Nucleus accumbens (tissue), 56 donors: ENCODE measurements around the gene KLF6.
A peak's percentile ranks its signal among the peaks of the same experiment; 100 is the strongest.

Experiments used
- DNase-seq, 56 donors: peaks; one replicate each; lab custom pipeline; 2025; lab: John Stamatoyannopoulos, UW

The KLF6 gene

DNA sequence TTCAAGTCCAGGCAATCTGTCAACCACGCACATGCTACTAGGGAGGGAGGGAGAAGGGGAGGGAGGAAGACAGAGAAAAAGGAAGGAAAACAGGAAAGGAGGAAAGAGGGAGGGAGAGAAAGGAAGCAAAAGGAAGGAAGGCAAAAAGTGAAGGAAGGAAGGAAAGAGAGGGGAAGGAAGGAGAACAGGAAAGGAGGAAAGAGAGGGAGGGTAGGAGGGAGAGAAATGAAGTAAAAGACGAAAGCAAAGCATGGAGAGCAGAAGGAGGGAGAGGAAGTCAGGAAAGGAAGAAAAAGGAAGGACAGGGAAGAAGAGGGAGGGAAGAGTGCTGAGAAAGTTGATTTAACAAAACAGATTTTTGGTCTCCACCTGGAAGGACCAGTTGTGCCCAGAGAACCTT lies 25.6 kb downstream of the KLF6 start:
- no peak for DNase-seq

DNA sequence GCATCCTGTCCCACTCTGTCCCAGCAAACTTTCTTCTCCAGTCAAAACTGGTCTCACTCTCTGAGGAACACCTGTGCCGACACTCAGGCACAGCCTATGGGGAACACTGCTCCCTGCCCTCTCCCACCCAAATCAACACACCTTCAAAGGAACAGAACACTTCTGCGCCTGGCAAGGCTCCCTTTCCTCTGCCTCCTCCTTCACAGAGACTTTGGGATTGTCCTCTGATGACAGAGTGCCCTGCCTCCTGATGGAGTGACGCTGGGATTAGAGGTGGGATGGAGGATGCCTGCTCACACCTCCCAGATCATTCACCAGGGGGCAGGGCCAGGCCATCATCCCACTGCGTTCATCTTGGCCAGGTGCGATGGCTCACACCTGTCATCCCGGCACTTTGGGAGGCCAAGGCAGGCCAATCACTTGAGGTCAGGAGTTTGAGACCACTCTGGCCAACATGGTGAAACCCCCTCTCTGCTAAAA lies 26.5 kb downstream of the KLF6 start:
- DNase-seq = no peak

DNA sequence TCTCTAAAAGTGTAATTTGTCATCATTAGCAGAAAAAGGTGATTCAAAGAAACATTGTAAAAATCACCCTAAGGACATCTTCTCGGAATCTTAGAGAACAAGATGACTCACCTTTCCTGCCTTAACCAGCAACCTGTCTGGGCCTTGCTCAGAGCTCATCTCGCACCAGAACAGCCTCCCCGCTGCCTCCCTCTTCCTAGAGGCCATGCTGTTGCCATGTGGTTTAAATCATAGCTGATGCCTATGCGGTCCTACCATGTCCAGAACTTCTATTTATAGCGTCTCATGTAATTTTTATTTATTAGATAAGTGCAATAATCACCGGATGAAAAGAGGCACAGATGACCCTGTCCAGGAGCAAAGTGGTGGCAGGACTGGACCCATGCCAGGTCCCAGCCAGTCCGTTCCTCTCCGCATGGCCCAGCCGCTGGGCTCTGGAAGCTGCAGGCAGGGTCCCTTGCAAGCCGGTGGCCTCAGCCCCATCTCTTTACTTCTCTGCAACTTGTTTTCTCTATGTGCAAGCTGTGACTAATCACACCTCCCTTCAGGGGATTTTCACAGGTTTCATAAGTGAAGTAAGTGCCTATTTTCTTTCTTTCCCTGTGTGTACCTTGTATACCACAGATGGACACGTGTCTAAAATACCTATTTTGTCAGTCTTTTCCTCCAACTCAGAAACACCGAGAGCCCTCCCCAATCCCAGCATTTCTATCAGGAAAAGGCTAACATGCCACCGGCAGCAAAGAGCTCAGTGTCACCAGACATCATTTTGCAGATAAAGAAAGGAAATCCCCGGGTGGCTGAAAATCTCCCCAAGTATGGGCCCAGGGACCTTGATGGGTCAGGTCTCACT lies 27.1 kb downstream of the KLF6 start:
- DNase-seq = no peak

DNA sequence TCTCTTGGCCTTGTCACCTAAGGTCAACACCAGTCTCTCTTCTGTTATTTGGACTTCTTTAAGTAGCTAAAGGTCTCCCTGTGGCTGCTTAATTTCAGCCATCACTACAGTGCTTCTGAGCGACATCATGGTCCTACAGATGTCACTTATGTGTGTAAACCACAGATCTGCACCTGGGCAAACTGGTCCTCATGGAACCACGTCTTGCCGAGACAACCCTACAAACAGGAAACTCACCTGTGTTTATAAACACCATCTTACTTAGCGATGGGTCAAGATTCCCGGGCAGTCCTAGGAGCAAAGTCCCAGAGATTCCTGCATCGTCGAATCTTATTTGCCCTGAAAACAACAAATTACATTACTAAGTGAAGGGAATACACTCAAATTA lies 27.8 kb downstream of the KLF6 start:
- DNase-seq = no peak

DNA sequence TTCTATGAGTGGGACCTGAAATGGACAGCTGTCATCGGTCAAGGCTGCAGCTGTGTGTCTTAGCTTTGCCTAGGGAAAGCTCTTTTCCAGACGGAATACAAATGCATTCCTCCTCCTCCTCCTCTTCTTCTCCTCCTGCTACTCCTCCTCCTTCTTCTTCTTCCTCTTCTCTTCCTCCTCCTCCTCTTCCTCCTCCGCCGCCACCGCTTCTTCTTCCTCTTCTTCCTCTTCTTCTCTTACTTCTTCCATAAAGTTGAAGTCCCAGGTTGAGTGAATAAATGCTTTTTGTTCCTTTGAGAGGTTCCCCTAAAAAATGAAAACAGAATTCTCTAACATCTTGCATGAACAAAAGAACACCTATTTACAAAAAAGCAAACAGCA lies 28.7 kb downstream of the KLF6 start:
- DNase-seq = no peak

DNA sequence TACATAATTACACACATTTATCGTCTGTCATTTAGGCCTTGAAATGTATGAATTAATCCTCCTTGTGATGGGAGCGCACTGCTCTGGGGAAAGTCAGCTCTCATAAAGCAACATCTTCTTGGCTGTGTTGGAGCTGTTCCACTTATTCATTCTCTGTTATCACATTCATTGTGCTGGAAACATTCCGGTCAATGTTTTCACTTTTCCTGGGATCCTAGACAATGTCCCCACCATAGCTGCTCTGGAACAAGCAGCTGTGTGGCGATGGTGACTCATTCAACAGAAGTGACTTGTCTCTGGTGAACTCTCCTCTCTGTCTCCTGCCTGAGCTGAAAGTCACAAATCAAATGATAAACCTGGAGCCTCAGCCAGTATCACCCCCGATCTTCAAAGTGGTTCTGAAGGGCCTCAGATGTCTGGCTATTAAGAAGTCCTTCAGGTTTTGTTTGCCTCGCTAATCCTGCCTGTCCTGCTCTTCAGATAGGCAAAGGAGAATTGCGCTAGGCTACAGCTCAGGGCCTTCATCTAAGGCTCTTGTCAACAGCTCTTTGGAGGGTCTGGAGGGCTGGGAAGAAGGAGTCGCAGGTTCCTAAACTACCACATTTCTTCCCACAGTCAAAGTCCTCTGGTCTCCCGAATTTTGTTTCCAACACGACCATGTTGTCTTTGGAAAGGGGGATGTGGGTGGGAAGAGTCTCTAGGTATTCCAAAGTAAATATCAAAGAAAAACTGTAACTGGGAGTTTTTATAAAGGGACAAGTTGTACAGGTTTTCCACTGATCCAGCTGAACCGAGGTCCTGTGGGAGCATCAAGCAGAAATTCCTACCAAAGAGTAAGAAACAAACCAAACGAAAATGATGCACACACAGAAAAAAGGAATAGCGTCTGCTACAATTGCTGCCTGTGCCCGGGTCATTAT lies 29.3 kb downstream of the KLF6 start:
- peak in 10 of 56 donors; percentile 16 to 71 (median 38) for DNase-seq

DNA sequence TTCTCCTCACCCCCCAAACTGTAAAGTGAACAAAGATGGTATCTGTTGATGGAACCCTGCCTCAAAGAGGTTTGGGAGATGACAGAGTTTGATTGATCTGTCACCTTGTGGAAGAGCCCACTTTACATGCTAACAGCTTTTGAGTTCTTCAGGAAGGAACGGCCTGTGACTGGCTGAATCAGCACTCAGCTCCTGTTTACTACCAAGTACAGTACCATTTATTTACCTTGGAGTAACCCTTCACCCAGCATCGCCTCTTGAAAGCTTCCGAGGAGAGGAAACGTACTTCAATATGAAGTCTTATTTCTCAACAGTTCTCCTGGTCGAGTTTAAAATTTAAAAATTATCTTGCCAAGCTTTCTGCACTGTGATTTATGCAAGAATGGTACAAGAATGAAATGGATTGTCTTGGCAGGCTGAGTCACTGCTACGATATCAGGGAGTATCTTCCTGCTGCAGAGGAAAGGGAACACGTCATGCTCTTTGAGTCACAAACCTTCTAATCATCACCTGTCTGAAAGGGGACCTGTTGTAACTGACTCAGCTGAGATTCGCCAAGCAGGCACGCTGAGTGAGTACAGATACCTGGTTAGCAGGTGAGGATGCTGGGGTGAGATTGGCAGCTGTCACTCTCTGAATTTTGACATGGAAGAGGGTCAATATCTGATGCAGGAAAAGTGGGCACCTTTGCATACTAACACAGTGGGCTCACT lies 30.1 kb downstream of the KLF6 start:
- DNase-seq = peak in 30 of 56 donors; percentile 9 to 82 (median 37)

DNA sequence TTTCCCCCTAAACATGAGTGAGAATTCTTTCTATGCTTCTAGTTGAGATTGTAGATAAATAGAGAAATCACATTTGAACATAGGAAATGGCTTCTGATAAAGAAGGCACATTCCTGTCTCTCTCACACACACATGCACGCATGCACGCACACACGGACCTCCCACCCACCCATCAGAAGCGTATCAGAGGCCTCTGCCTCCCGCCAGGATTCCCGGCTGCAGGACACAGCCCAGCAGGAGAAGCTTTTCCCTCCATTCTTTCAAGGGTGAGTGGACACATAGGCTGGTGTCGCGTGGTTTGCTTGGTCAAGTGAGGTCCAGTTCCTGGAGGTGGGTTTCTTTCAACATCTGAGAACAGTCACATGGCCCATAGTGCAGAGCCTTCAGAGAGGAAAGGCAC lies 34.2 kb downstream of the KLF6 start:
- DNase-seq = no peak

DNA sequence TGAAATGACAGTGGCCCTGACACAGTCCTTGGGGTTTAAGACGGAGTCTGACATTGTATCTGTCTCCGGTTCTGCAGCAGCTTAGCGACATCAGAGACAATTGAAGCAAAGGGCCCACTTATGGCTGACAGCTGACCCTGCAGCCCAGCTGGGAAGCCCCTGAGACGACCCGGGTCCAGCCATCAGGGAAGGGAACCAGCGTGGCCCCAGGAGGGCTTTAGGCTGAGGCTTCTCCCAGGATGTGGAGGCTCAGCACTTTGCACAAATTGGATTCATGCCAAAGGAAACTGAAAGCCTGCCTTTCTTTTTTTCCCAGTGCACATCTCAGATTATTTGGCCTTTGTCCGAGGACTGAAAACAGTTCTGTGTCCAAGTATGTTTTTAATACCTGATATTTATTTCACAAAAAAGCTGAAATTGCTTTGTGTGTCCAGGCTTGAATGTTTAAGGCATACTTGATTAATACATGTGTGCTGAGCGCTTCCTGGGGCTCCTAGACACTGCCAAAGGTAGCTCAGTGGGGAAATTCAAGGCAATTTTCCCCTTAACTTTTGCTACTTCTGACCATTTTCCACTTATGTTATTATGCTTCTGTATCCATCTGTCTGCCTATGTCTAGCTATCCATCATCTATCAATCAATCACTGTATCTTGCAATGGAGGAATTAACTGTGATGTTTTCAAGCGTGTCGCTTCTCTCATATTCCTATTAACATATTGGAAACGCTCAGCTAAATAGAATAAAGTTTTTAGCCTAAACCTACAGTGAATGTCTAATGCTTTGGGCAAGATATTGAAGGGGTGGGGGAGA lies 34.8 kb downstream of the KLF6 start:
- DNase-seq = peak in 9 of 56 donors; percentile 9 to 29 (median 13)

DNA sequence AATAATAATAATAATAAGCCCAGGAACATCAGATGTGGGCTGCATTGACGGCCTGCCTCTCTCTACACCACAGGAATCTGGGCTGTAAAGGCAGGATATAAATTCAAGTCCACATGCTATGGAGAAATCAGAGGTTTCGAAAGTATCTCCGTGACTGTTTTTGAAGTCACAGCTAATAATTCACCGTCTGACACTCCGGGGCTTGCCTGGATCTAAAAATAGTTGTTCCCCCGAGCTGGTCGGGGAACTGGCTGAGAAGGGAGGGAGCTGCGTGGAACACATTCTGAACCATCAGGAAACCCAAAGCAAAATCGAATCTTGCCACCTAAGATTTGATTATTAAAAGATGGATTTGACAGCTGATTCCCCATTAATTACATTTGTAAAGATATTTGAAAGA lies 35.4 kb downstream of the KLF6 start:
- peak in 2 of 56 donors; percentile 16 to 21 for DNase-seq

DNA sequence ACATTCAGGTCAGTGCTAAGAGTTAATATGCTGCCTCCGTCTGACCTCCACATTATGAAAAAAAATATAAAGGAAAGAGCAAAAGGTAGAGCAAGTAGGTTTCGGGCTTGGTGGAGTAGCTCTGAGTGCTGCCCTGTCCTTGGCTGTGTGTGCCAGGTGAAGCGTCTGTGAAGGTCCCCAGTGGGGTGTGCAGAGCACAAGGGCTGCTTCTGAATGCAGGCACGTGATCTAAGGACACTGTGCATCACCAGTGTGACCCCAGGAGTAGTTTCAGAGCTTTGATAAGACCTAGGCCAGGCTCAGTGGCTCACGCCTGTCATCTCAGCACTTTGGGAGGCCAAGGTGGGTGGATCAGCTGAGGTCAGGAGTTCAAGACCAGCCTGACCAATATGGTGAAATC lies 36.0 kb downstream of the KLF6 start:
- DNase-seq = no peak

DNA sequence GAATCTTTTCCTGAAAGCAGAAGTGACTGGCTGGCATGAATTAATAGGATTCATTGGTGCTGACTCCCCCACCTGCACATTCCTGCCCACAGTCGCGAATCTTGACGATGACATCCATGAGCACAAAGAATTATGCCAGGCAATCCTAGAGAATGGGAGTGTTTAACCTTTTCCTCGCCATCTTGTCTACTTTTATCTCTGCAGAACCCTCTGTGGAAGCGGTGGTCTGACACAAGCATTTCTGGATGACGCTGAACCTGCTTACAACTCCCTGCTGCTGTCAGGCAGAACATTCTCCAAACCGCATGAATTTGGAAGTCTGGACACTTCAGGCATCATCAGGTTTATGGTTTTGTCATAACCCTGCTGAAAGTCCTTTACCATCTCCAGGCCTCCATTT lies 36.5 kb downstream of the KLF6 start:
- peak in 5 of 56 donors; percentile 6 to 16 (median 9) for DNase-seq

DNA sequence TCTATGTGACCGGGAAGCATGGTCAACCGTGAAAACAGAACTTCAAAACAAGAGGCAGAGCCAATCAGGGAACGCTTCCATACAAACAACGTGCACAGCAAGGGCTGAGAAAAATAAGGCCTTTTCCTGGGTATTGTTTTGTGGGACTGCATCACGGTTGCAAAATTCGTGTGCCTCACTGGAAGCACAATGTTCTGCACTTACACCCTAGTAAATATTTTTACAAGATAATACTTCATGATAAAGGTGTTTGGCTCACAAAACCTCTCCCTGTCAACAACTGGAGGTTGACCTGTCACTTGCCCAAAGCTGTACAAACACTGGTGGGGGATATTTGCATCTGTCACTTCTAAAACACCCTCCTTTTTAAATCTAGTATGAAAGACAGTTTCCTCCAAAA lies 37.0 kb downstream of the KLF6 start:
- DNase-seq = no peak

DNA sequence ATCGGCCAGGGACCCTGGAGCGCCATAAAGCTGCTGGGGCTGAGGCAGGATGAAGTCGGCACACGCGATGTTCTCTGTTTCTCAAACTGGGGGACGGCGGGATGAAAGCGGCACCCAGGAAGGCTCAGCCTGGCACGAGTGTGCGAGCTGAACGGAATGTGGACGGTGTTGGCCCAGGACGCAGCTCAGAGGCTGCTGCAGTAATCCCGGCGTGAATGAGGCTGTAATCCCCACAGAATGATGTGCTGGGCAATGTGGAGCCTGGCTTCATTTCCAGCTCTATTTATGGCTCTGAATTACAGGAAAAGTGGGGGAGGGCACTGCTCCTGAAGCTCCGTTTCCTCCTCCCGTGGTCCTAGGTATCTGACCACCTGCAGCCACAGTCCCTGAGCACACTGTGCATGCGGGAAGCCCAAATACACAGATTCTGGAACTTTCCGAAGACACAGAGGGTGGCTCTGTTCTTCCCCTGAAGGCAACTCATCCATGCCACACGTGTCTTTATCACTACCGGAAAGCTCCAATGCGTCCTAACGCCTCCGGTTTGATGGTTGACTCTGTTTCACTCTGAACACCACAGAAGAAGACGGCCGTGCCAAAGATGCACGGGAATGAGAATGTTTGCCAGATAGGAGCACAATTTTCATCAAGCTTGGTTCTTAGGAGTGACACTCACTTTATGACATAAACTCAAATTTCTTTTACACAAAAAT lies 37.6 kb downstream of the KLF6 start:
- no peak for DNase-seq

DNA sequence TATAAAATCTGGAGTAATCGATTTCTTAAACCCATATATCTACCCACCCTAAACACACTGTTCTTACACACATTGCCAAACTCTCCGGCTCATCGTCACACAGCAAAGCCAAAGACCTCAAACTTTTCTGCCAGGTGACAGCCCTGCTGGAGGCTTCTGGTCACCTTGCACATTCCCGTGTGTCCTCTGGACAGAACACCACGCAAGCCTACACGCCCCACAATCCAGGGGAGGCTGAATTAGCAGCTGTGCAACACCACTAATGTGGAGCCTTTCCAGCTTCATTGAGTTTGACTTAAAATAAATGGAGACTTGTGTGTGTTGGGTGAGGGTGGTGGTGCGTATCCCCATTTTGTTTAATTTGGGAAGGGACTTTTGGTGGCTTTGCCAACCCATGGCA lies 38.4 kb downstream of the KLF6 start:
- no peak for DNase-seq

DNA sequence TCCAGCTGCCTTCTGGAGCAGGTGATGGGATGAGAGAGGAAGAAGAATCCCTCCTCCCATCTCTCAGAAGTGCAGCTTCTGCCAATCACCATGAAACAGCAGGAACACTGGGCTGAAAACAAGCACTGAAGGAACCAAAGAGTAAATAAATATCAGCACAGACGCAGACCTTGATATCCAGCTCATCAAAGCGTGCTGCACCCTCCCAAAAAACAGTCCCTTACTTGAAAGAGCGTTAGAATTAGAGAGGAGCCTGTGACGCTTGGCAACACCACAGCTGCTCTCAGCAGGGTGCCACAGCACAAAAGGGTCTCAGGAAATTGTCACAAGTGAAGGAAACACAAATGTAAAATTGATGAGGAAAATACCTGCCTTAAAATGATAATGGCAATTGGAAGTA lies 39.5 kb downstream of the KLF6 start:
- no peak for DNase-seq

DNA sequence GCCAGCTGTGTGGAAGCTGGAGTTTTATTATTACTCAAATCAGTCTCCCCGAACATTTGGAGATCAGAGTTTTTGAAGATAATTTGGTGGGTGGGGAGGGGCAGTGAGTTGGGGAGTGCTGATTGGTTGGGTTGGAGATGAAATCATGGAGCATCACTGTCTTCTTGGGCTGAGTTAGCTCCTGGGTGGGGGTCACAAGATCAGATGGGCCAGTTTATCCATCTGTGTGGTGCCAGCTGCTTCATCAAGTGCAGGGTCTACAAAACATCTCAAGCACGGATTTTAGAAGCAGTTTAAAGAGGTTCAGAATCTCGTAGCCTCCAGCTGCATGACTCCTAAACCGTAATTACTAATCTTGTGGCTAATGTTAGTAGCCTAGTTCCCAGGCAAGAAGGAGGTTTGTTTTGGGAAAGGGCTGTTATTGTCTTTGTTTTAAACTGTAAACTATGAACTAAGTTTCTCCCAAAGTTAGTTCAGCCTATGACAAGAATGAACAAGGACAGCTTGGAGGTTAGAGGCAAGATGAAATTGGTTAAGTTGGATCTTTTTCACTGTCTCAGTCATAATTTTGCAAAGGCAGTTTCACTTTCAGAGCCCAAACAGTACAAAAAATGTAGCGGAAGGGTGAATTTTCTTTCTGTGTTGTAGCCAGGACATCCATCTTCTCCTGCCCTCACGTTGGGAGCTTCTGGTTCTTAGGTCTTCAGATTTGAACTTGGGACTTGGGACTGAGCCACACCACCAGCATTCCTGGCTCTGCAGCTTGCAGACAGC lies 43.1 kb downstream of the KLF6 start:
- DNase-seq = no peak

DNA sequence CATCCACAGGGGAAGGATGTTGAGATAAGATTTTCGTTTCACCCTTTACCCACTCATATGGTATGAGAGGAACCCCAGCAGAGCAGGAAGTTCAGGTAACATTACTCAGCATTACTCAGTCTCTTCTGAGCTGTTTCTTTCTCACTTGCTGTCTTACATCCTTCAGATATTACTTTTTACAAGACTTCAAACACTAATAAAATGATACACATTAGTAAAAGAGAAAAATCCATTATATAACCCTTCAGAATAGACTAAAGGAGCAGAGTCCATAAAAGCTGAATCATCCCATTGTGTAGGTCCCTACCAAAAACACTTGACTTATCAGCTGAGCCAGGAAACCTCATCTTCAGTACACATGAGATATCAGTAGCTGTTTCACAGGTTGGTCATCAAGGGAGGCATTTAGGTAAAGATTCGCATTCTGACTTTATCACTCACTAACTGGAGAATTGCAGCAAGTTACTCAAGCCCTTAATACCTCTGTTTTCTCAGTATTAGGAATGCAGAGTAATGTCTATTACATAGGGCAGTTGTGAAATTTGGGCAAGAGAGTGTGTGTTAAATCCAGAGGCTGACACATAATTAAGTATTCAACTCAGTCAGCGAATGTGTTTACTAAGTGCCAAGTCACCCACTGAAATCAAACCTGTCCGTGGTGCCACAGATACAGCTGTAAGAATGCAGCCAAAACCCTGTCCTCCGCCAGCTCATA lies 44.7 kb downstream of the KLF6 start:
- no peak for DNase-seq
